AG10803 (cell line): ENCODE results near the gene KPTN.
A peak's percentile ranks its signal among the peaks of the same experiment; 100 is the strongest.

Source experiments
- DNase-seq: peaks from one replicate; pipeline ENCODE4 v3.0.0; 2010; ENCODE audit warnings: low read depth
- H3K4me3 ChIP-seq: 2 replicates; pipeline ENCODE4 v1.5.1; 2011; ENCODE audit warnings: mild to moderate bottlenecking, low read length, control low read depth
- TF ChIP-seq, protein P1 (sequence below): conservative IDR thresholded peaks from 2 replicates; pipeline ENCODE4 v1.5.1; 2011; ENCODE audit warnings: mild to moderate bottlenecking, low read length, control low read depth, inconsistent platforms

Gene KPTN

DNA sequence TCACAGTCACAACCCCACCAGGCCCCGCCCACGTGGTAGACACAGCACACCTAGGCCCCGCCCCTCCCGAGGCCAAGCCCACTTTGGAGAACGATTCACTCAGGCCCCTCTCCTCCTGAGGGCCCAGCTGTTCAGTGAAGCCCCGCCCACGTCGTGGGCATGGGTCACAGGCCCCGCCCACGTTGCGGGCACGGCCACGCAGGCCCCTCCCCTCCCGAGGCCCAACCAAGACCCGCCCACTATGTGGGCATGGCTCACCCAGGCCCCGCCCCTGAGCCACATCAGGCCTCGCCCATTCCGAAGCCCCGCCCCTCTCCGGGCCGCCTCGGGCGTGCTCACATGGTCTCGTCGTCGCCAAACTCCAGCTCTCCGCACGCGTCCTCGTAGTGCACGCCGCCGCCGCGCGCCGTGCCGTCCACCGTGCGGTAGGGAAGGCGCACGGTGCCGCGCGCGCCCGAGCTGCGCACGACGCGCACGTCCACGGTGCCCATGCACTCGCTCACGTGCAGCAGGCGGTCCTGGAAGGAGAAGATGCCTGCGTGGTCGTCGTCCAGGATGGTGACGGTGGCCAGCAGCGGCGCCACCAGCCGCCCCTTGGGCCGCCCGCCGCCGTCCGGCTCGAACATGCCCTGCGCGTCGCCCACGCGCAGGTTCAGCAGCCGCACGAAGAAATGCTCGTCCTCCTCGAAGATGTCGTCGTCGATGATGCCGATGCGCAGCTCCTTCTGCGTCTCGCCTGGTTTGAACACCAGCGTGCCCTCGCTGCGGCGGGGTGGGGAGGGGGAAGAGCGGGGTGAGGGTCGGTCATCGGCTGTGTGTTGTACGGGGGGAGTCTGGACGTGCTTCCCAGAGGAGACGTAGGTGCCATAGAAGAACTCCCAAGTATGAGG, 36.3 kb downstream of the KPTN start:
- DNase-seq: no peak
- no peak overlapping the region for H3K4me3 ChIP-seq
- TF ChIP-seq, protein P1, sequence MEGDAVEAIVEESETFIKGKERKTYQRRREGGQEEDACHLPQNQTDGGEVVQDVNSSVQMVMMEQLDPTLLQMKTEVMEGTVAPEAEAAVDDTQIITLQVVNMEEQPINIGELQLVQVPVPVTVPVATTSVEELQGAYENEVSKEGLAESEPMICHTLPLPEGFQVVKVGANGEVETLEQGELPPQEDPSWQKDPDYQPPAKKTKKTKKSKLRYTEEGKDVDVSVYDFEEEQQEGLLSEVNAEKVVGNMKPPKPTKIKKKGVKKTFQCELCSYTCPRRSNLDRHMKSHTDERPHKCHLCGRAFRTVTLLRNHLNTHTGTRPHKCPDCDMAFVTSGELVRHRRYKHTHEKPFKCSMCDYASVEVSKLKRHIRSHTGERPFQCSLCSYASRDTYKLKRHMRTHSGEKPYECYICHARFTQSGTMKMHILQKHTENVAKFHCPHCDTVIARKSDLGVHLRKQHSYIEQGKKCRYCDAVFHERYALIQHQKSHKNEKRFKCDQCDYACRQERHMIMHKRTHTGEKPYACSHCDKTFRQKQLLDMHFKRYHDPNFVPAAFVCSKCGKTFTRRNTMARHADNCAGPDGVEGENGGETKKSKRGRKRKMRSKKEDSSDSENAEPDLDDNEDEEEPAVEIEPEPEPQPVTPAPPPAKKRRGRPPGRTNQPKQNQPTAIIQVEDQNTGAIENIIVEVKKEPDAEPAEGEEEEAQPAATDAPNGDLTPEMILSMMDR: no peak

DNA sequence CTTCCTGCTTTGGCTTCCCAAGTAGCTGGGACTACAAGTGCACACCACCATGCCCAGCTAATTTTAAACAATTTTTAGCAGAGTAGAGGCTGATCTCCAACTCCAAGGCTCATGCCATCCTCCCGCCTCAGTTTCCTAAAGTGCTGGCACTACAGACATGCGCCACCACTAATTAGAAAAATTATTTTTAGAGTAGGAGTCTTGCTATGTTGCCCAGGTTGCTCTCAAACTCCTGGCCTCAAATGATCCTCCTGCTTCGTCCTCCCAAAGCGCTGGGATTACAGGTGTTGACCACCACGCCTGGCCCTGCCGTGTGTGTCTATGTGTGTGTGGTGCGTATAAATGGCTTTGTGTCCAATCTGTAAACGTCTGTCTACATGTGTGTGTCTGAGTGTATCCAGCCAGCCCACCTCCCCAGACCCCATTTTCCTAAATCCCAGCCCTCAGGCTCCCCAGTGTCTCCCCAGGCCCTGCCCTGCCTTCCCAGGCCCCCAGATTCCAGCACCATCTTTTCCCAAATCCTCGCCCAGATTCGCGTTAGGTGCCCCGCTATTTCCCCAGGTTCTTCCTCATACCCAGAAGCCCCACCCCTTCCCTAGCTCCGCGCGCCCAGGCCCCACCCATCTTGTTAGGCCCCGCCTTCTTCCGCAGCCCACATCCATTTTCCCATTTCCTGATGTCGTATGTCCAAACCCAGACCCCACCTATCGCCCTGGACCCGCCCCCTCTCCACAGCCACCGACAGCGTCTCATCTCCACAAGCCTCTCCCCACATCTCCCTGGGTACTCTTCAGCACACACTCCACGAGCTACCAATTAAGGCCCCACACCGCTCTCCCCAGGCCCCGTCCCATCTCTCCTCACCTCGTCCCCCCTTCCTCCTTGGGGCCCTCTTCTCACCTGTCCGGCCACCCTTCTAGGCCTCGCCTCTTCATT, 37.2 kb downstream of the KPTN start:
- no peak overlapping the region for H3K4me3 ChIP-seq
- no peak for DNase-seq
- TF ChIP-seq, protein P1: no peak

DNA sequence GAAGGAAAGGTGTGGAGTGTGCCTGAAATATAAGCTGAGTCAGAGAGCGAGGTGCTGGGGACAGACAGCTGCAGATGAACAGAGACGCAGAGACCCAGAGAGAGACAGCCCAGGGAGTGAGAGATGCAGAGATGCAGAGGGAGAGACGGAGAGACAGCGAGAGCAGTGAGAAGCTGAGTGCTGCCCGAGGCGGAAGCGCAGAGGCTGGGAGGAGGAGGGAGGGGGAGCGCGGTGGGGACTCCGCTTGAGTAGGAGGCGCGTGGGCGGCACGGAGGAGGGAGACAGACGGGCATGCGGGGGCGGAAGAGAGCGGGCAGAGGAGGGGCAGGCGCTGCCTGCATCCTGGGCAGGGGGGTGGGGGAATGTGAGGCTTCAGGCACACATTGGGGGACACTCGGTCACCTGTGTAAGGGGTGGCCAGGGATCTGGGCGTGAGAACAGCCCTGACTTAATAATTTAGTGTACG, 38.0 kb downstream of the KPTN start:
- peak; percentile 14 for DNase-seq
- H3K4me3 ChIP-seq: no peak overlapping the region
- TF ChIP-seq, protein P1: no peak

DNA sequence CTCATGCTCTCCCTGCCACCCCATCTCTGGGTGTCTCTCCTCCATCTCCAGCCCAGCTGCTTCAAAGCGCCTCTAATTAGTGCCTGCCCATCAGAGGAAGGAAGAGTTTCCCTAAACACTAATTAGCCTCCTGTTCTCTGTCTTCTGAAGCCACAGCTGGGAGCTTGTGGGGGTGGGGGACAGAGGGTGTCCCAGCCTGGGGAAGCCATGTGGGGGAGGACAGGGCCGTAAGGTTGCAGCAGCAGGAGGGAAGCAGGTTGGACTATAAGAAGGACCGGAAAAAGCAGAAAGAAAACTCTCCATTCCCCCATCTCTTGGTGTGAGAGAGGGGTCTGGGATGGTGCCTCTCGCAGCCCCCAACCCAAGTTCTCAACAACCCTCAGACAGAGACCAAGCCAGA, 38.5 kb downstream of the KPTN start:
- no peak overlapping the region for H3K4me3 ChIP-seq
- DNase-seq: no peak
- TF ChIP-seq, protein P1: no peak

DNA sequence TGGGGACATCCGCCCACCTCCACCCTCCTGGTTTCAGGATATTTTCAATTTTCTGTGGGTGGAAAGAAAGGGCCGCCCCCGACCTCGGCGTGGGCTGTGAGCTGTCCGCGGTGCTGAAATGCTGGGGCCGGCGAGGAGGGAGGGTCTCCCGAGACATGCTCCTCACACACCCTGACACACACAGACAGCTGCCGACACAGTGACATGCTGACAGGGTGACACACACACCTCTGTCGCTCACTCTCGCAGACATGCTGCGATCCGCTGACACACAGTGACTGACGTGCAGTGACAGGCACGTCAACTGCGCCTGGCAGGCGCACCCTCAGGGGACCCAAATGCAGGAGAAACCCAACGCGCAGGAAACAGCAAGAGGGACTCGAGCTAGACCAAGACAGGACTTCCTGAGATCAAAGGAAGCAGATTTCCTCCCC, 39.6 kb downstream of the KPTN start:
- no peak for DNase-seq
- no peak overlapping the region for H3K4me3 ChIP-seq
- TF ChIP-seq, protein P1: no peak

DNA sequence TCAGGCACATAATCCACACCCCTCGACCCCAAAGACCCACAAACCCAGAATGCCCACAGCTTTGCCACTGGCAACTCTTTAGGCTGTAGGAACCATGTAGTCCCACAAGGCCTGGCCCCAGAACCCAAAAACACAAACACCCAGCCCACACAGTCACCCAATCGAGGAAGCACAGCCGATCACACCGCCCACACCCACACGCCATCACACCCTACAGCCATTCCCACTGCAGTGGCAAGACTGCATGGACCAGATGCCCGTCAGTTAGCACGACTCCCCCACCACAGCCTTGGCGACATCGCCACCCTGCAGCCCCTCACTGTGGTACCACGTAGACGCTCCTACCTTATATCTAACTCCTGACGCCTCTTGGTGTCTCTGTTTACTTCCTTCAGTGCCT, 40.7 kb downstream of the KPTN start:
- DNase-seq: no peak
- TF ChIP-seq, protein P1: no peak
- H3K4me3 ChIP-seq: no peak overlapping the region
